KOPT-K1 (cell line): ENCODE data around the gene ANO1.

Source experiments
- H3K27ac ChIP-seq: fragments of 200-600 bp; sonication (generic); 2 replicates; pipeline ENCODE4 v1.5.1; 2016; ENCODE audit warnings: antibody characterized with exemption, mild to moderate bottlenecking, low read depth, low read length; ENCODE audit not compliant: poor library complexity, severe bottlenecking
- H3K36me3 ChIP-seq: fragments of 200-600 bp; sonication (generic); 2 replicates; pipeline ENCODE4 v1.5.1; 2017; ENCODE audit warnings: antibody characterized with exemption, mild to moderate bottlenecking, low read length, moderate library complexity; ENCODE audit not compliant: insufficient read depth
- H3K9me3 ChIP-seq: fragments of 200-600 bp; sonication (generic); 2 replicates; pipeline ENCODE4 v1.5.1; 2017; ENCODE audit warnings: antibody characterized with exemption, low read length, mild to moderate bottlenecking; ENCODE audit not compliant: insufficient read depth, poor library complexity, severe bottlenecking

Gene ANO1

DNA sequence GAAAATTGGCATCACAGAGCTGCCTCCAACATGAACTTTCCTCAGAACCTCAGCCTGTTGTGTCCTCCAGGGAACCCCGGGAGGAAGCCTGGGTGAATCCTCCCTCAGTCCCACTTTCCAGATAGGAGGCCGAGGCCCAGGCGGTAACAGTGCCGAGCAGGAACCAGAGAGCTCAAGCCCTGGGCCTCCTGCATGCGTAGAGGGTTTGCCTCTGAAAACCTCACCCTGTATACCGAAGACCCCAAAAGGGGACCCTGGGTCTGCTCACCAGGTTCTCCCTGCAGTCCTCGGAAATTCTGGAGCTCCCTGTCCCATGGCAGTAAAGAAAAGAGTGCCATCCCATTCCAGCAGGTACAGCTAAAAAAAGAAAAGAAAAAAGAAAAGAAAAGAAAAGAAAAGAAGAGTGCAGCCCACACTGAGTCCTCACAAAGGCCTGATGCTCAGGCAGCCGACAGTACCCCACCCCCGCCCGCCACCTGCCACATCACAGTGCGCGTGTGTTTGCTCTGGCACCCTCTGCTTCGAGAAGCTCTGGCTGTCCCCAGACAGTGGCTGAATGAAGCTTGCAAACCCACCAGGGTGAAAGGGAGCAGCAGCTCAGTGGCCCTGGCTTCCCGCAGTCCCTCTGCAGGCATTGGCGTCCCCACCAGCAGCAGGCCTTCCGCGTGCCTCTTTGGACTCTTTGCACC, 96.6 kb downstream of the ANO1 start:
- Histone ChIP-seq H3K27ac (no peak overlapping the region), H3K36me3 (no peaks in the 10 kb centered on the region), H3K9me3 (no peaks in the 10 kb centered on the region)

DNA sequence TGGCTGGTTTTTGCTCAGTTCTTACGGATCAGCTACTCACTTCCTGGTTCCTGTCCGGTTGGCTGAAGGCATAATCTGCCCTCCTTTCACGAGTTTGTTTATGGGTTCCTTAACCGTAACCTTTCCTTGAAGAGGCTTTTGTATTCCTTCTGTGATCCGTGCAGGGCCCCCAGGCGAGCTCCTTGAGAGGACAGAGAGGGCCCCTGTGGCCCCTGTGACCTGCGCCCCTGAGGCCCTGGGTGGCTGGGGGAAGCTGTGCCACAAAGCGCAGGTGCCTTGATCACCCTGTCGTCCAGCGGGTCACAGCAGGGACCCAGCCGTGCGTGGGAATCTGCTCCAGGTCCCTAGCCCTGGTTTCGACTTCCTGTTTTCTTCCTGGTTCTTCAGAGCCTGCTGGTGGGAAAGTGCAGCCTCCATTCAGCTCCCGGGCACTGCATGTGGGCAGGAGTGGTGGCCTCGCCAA, 97.2 kb downstream of the ANO1 start:
- Histone ChIP-seq H3K36me3 (no peaks in the 10 kb centered on the region), H3K9me3 (no peaks in the 10 kb centered on the region), H3K27ac (no peak overlapping the region)

DNA sequence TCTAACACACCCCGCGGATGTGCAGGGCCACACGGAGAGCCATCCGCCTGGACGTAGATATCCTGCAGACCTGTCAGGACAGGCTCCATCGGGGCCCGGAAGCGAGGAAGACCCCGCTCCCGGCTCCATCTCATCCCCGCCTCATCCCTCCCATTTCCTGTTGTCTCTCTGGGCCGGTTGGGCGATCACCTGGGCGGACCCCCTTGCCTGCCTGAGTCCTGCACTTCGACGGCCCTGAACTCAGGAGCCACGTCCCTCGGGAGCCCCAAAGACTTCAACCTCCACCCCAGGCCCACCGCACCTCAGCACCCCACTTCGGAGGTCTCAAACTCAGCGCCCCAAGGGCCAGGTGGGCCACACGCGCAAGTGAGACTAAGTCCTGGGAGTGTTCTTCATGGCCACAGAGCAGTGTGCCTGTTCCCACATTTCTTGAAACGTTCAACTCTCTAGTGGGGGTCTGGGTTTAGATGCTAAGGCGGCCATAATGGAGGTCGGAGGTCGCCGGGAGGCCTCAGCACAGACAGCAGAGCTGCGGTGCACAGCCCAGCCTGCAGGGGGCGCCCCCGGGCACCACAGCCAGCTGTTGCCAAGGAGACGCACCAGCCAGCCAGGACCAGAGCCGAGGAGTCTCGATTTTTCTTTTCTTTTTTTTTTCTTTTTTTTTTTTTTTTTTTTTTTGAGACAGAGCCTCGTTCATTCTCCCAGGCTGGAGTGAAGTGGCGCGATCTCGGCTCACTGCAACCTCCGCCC, 99.0 kb downstream of the ANO1 start:
- no peaks in the 10 kb centered on the region for H3K36me3 ChIP-seq
- H3K27ac ChIP-seq = no peak overlapping the region
- H3K9me3 ChIP-seq = no peaks in the 10 kb centered on the region

DNA sequence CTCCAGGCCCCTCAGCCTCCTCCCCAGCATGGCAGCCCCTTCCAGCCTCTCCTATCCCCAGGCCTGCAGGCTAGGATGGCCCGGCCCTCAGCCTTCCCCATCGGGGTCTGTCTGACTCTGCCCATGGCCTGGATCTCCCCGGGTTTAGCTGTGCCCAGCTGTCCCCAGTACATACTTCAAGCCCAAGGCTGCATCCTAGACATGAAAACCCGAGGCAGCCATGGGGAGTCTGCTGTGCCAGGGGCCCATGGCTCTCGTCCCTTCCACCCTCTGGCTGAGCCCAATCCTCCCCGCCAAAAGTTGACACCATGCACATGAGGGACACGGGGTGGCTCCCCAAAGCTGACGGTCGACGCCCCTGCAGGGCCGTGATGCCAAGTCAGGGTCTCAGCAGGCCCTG, 102.8 kb downstream of the ANO1 start:
- H3K9me3 ChIP-seq = no peaks in the 10 kb centered on the region
- H3K36me3 ChIP-seq = no peaks in the 10 kb centered on the region
- H3K27ac ChIP-seq = no peak overlapping the region

DNA sequence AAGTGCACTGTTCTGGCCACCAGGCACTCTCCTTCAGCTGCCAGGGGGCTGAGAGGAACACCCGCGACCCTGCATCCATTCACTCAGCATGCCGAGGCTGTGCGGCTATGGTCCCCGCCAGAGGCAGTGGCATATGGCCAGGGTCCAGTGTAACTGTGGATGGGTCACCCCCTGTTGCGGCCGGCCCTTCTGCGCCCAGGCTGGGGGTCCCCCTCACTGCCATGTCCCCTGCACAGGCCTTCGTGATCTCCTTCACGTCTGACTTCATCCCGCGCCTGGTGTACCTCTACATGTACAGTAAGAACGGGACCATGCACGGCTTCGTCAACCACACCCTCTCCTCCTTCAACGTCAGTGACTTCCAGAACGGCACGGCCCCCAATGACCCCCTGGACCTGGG, 104.1 kb downstream of the ANO1 start:
- Histone ChIP-seq H3K27ac (no peak overlapping the region), H3K9me3 (no peaks in the 10 kb centered on the region), H3K36me3 (no peaks in the 10 kb centered on the region)

DNA sequence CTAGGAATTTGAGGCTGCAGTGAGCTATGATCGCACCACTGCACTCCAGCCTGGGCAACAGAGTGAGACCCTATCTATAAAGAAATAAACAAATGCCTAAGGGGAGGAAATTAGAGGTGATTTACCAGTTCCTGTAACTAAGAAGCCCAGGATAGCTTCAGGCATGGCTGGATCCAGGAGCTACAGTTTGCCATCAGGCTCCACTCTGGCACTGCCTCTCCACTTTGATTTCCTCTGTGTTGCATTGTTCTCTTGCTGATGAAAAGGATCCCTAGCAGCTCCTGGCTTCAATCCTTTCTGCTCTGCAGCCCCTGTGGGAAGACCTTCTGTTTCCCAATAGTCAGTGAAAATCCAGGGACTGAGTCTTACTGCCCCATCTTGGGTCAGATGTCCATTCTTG, 104.9 kb downstream of the ANO1 start:
- H3K36me3 ChIP-seq = no peaks in the 10 kb centered on the region
- H3K27ac ChIP-seq = no peak overlapping the region
- H3K9me3 ChIP-seq = no peaks in the 10 kb centered on the region

DNA sequence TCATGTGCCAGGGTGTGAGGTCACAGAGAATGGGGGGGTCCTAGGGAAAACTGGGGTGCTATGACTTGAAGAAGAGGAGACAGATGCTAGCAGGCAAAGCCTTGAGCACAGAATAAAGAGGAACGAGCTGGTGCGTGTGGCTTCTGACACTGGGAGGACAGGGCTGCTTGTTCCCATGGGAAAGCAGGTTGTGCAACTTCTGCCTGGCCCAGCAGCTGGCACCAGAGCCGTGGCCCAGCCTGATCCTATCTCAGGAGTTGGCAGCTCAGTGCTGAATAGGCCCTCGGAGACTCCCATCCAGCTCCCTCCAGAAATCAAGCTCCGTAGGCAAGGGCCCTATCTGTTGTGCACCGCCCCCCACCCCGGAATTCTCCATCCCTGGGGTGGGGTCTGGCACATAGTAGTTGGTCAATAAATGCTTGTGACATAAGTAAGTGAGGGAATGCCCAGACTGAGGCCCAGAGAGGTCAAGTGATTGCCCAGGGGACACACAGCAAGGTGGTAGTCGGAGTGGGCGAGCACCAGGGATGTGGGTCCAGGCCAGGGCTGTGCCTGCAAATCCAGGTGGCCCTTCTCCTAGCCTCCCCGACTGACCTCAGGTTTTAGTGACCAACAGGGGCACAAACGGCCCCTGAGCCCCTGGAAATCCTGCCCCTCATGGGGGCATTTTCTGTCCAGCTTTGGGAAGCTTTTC, 105.5 kb downstream of the ANO1 start:
- Histone ChIP-seq H3K27ac (no peak overlapping the region), H3K9me3 (no peaks in the 10 kb centered on the region), H3K36me3 (no peaks in the 10 kb centered on the region)

DNA sequence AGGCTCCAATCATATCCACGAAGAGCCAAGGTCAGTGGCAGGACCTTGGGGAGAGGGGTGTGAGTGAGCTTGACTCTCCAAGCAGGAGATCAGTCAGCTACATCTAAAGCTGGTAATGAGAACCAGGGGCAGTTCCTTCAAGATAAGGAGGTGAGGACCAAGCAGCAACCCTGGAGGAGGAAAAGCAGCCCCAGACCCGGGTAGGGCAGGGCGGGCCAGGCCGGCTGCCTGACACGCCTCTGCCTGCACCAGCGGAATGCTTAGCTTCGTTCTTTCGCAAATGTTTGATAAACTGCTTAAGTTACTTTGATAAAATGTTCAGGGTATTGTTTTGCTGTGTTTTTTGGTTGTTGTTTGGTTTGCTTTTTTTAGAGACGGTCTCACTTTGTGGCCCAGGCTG, 106.3 kb downstream of the ANO1 start:
- no peak overlapping the region for H3K27ac ChIP-seq
- no peaks in the 10 kb centered on the region for H3K36me3 ChIP-seq
- no peaks in the 10 kb centered on the region for H3K9me3 ChIP-seq

DNA sequence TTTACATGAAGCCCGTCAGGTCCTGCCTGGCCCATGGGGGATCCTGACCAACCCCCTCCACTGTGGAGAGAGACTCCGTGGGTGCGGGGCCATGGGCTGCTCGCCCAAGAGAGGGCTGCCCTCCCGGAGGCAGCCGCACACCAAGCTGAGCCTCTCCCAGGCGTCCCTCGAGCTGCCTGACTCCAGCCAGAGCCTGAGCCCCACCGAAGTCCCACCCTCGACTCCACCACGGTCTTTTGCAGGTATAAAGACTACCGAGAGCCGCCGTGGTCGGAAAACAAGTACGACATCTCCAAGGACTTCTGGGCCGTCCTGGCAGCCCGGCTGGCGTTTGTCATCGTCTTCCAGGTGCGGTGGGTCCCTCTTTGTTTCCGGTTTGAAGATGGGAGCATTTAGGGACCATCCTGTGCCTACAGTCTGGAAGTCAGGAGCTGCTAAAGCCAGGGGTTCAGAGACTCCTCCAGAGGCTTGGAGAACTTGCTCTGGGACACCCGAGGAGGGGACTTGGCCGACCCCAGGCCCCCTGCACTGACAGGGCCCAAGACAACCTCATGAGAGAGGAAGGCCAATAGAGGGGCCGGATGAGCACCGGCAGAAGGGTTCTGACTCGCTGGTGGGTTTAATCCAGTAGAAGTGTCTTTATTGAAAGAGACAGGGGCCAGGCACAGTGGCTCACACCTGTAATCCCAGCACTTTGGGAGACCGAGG, 107.4 kb downstream of the ANO1 start:
- H3K36me3 ChIP-seq = no peaks in the 10 kb centered on the region
- H3K9me3 ChIP-seq = no peaks in the 10 kb centered on the region
- no peak overlapping the region for H3K27ac ChIP-seq

DNA sequence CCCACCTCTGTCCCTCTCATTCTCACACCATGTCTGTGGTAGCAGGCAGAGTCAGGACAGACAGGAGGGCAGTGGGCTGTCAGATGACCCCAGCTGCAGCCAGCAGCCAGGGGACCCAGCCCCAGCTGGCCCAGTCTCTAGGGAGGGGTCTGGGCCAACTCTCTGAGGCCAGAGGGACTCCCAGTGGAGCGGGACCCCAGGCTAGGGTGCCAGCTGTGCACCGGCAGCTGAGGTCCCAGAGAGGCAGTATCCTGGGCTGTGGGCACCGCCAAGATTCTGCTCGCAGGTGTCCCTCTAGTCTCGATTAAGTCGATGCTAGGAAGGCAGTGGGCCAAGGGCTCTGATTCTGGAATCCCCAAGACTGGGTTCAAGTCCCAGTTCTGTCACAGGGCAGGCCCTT, 108.3 kb downstream of the ANO1 start:
- H3K9me3 ChIP-seq = no peaks in the 10 kb centered on the region
- no peaks in the 10 kb centered on the region for H3K36me3 ChIP-seq
- H3K27ac ChIP-seq = no peak overlapping the region

DNA sequence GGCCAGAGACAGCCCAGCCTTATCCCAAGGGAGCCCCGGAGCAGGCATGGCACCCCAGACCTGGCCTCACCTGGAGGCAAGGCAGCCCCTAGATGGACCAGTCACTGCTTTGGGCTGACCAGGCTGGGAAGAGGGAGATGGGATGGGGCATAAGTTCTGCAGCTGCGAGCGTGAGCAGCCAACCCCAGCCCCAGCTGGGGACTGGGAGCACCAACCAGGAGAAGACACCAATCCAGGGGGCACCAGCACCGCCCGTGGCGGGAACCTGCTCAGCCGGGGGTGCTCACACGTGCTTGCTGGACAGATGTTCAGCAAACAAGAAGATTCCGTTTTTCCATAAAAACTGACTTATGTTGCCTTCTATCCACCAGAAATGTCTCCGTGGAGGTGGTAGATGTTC, 108.8 kb downstream of the ANO1 start:
- no peaks in the 10 kb centered on the region for H3K9me3 ChIP-seq
- H3K36me3 ChIP-seq = no peaks in the 10 kb centered on the region
- no peak overlapping the region for H3K27ac ChIP-seq

DNA sequence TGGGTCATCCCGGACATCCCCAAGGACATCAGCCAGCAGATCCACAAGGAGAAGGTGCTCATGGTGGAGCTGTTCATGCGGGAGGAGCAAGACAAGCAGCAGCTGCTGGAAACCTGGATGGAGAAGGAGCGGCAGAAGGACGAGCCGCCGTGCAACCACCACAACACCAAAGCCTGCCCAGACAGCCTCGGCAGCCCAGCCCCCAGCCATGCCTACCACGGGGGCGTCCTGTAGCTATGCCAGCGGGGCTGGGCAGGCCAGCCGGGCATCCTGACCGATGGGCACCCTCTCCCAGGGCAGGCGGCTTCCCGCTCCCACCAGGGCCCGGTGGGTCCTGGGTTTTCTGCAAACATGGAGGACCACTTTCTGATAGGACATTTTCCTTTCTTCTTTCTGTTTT, 109.7 kb downstream of the ANO1 start:
- no peak overlapping the region for H3K27ac ChIP-seq
- no peaks in the 10 kb centered on the region for H3K36me3 ChIP-seq
- no peaks in the 10 kb centered on the region for H3K9me3 ChIP-seq

DNA sequence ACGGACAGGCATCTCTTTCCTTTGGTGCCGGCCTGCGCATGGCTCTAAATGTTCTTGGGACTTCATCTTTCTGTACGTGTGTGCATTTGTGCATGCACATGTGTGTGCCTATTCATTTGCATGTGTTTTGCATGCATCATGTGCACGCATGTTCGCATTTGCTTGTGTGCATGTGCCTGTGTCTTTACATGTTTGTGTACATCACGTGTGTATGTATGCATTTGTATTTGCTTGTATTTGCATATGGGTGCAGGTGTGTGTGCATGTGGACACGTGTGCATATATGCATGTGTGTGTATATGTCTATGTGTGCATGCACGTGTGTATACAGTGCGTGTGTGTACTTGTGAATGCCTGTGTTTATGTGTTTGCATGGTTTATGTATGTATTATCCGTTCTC, 111.5 kb downstream of the ANO1 start:
- Histone ChIP-seq H3K9me3 (no peaks in the 10 kb centered on the region), H3K27ac (no peak overlapping the region), H3K36me3 (no peaks in the 10 kb centered on the region)

DNA sequence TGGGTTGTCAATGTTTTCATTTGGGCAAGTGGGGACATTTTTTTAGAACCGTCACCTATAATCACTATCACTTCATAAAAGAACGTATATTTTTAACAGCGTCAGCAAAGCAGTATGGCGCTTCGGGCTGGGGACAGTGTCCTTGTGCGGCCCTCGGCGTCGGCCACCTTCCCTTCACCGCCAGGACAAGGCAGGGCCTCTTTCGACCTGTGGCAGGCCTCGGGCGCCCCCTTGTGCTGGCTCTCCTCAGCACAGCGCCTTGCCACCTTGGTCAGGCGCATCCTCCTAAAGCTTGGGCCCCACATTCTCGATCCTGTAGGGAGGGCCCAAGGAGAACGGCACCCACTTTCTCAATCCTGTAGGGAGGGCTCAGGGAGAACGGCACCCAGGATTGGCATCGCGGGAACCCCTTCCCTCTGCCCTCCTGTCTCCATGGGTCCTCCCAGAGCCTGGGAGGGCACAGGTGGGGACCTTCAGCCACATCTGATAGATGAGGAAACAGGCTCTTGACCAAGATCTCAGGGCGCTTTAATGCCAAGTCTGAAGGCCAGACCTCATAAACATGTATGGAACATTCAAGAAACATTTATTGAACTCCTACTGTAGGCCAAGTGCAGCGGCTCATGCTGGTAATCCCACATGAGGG, 113.5 kb downstream of the ANO1 start:
- H3K36me3 ChIP-seq = no peaks in the 10 kb centered on the region
- H3K9me3 ChIP-seq = no peaks in the 10 kb centered on the region
- H3K27ac ChIP-seq = no peak overlapping the region
